ENCODE measurements around the gene FAT1.
"Not testable (repeated sequence)": the region's sequence is repeated elsewhere in the genome, so short reads cannot be mapped to it uniquely, and the experiment has no call there.

The FAT1 gene

GRCh38 chr4:186723292-186724057 is at the start of gene FAT1:
Gene FAT1, minus strand, starts transcription at chr4:186723856. Its CDS starts 14,029 bp downstream, at chr4:186709827.
- H3K4me3 ChIP-seq (ENCODE audit: low read depth, low read length): peak within 1 kb of the TSS; percentile 89
- no peak for DNase-seq (ENCODE audit: low read depth)

GRCh38 chr4:186772936-186773487 is 49.4 kb upstream of the FAT1 start:
- H3K4me3 ChIP-seq (ENCODE audit: low read depth, low read length): no peak overlapping the region
- DNase-seq (ENCODE audit: low read depth): no peak

DNA sequence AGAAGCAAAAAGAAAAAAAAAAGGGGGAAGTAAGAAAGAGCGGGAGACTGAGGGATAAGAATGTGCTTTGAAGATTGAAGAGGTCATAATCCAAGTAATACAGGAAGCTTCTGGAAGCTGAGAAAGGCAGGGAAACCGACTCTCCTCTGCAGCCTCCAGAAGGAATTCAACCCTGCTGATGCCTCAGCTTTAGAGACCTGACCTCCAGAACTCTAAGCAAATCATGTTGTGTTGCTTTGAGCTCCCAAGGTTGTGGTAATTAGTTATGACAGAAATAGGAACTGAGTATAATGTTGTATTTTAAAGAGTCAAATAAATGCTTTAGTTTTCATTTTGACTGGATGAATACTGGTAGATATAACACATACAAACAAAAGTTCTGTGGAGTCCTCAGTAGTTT is 48.0 kb upstream of the FAT1 start:
- no peak for DNase-seq (ENCODE audit: low read depth)
- no peak overlapping the region for H3K4me3 ChIP-seq (ENCODE audit: low read depth, low read length)

GRCh38 chr4:186770481-186771175 is 47.0 kb upstream of the FAT1 start:
- H3K4me3 ChIP-seq (ENCODE audit: low read depth, low read length): no peak overlapping the region
- no peak for DNase-seq (ENCODE audit: low read depth)

- no peak for DNase-seq (ENCODE audit: low read depth)
- no peak overlapping the region for H3K4me3 ChIP-seq (ENCODE audit: low read depth, low read length)
Observed at GRCh38 chr4:186767794-186768193, 44.1 kb upstream of the FAT1 start.

GRCh38 chr4:186765673-186766546 is 42.3 kb upstream of the FAT1 start:
- no peak overlapping the region for H3K4me3 ChIP-seq (ENCODE audit: low read depth, low read length)

DNA sequence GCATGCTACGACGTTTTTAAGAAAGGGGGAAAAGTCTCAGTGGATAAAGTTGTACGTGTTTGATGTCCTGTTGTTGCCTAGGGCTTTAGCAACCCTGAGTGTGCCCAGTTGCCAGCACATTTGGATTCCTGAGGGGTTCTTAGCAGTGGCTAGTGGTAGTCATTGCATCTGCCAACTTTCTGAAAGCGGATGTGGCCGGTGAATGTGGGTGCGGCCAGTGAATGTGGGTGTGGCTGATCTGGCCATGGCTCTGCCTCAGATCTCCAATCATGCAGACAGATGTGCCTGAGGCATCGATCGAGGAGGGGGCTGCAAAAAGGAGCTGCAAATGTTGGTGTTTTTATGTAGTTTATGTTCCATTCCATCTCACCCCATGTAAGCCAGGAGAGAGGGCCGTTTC is 41.5 kb upstream of the FAT1 start:
- DNase-seq (ENCODE audit: low read depth): no peak

More at GRCh38 chr4:186765673-186766546, 42.3 kb upstream of the FAT1 start:
- no peak for DNase-seq (ENCODE audit: low read depth)

DNA sequence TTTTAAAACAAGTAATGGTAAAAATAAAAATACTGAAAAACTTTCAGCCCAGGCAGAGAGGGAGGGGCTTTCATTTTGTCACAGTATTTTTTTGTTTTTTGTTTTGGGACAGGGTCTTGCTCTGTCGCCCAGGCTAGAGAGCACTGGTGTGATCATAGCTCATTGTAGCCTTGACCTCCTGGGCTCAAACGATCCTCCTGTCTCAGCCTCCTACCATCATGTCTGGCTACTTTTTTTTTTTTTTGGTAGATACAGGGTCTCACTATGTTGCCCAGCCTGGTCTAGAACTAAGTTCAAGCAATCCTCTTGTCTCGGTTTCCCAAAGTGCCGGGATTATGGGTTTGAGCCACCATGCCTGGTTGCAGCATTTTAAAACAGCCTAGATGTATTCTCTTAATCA is 40.8 kb upstream of the FAT1 start:
- no peak for DNase-seq (ENCODE audit: low read depth)
- no peak overlapping the region for H3K4me3 ChIP-seq (ENCODE audit: low read depth, low read length)

More for the DNA sequence above, 41.5 kb upstream of the FAT1 start:
- H3K4me3 ChIP-seq (ENCODE audit: low read depth, low read length): no peak overlapping the region

GRCh38 chr4:186762865-186763264 is 39.2 kb upstream of the FAT1 start:
- no peak for DNase-seq (ENCODE audit: low read depth)

GRCh38 chr4:186762361-186762760 is 38.7 kb upstream of the FAT1 start:
- no peak overlapping the region for H3K4me3 ChIP-seq (ENCODE audit: low read depth, low read length)
- DNase-seq (ENCODE audit: low read depth): no peak

More at GRCh38 chr4:186762865-186763264, 39.2 kb upstream of the FAT1 start:
- no peak overlapping the region for H3K4me3 ChIP-seq (ENCODE audit: low read depth, low read length)

GRCh38 chr4:186761956-186762355 is 38.3 kb upstream of the FAT1 start:
- not testable (repeated sequence) for DNase-seq (ENCODE audit: low read depth); H3K4me3 ChIP-seq (ENCODE audit: low read depth, low read length)

DNA sequence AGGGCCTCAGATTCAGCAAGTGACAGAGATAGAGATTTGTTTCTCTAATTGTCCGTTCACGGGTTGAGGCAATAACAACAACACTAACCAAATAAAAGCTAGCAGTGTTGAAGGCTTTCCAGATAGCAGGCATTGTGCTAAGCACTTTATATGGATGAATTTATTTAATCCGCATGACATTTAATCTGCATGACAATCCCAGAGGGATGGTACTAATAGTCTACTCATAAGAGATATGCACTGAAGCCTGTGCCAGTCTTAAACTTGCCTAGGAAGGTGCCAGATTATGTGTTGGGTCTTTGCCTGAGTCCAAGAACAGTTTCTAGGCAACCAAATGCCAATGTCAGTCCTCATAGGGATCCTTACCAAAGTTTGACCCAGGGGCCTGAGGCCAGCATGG is 37.7 kb upstream of the FAT1 start:
- no peak for DNase-seq (ENCODE audit: low read depth)
- no peak overlapping the region for H3K4me3 ChIP-seq (ENCODE audit: low read depth, low read length)

DNA sequence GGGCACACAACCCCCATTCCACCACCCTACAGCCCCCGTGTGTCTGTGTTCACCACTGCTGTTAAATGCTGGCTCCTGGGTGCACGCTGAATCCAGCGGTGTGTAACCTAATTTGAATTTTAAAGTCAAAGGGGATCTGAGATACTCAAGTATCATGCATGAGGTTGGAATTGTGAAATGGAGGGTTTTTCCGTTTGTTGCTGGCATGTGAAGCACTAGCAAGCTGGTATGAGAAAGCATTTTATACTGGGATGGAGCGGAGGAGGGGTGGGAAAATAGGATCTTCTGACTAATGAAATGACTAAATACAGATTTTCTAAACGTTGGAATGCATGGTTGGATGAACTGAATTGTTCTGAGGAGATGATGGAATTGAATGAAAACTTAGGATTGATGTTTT is 36.9 kb upstream of the FAT1 start:
- no peak for DNase-seq (ENCODE audit: low read depth)
- H3K4me3 ChIP-seq (ENCODE audit: low read depth, low read length): no peak overlapping the region

GRCh38 chr4:186759990-186760389 is 36.3 kb upstream of the FAT1 start:
- DNase-seq (ENCODE audit: low read depth): no peak
- no peak overlapping the region for H3K4me3 ChIP-seq (ENCODE audit: low read depth, low read length)

GRCh38 chr4:186758929-186759682 is 35.5 kb upstream of the FAT1 start:
- H3K4me3 ChIP-seq (ENCODE audit: low read depth, low read length): no peak overlapping the region
- DNase-seq (ENCODE audit: low read depth): no peak

- DNase-seq (ENCODE audit: low read depth): peak; percentile 57
Observed at GRCh38 chr4:186757696-186758355, 34.2 kb upstream of the FAT1 start.

GRCh38 chr4:186756550-186756949 is 32.9 kb upstream of the FAT1 start:
- not testable (repeated sequence) for H3K4me3 ChIP-seq (ENCODE audit: low read depth, low read length); DNase-seq (ENCODE audit: low read depth)

More at GRCh38 chr4:186757696-186758355, 34.2 kb upstream of the FAT1 start:
- H3K4me3 ChIP-seq (ENCODE audit: low read depth, low read length): no peak overlapping the region
